Measurements from ENCODE around the gene CANT1.

Gene CANT1

DNA sequence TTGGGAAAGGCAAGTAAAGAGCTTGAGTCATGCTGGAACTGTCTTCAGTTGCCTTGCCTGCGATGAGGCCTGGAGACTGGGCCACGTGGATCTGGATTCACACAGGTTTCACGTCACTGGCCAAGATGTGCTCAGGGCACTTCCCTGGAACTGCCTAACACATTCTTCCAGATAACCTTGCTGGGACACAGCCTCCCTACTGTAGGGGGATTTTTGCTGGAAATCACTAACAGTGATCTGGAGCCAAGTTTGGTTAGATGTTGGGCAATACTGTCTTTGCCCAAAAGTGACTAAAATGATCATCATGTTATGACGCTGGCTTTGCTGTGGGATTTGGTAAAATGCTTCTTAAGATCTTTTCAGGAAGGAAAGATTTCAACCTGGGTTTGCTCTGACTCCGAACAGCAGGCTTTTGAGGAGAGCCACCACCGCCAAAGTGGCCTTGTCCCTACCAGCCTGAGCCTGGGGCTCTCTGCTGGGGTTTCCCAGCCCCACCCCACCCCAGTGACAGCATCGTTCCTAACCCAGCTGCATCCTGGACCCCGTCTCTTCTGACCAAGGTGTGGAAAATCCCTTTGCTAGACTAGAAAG, 29.1 kb upstream of the CANT1 start:
- TF ChIP-seq, protein P1, sequence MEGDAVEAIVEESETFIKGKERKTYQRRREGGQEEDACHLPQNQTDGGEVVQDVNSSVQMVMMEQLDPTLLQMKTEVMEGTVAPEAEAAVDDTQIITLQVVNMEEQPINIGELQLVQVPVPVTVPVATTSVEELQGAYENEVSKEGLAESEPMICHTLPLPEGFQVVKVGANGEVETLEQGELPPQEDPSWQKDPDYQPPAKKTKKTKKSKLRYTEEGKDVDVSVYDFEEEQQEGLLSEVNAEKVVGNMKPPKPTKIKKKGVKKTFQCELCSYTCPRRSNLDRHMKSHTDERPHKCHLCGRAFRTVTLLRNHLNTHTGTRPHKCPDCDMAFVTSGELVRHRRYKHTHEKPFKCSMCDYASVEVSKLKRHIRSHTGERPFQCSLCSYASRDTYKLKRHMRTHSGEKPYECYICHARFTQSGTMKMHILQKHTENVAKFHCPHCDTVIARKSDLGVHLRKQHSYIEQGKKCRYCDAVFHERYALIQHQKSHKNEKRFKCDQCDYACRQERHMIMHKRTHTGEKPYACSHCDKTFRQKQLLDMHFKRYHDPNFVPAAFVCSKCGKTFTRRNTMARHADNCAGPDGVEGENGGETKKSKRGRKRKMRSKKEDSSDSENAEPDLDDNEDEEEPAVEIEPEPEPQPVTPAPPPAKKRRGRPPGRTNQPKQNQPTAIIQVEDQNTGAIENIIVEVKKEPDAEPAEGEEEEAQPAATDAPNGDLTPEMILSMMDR (conservative IDR thresholded peaks at IDR 0.05; ENCODE audit: low read depth, low read length), result no peak
- no peak overlapping the region for H3K4me3 ChIP-seq (ENCODE audit: low read depth, low read length)
- peak; percentile 94 for DNase-seq (ENCODE audit: low read depth)

DNA sequence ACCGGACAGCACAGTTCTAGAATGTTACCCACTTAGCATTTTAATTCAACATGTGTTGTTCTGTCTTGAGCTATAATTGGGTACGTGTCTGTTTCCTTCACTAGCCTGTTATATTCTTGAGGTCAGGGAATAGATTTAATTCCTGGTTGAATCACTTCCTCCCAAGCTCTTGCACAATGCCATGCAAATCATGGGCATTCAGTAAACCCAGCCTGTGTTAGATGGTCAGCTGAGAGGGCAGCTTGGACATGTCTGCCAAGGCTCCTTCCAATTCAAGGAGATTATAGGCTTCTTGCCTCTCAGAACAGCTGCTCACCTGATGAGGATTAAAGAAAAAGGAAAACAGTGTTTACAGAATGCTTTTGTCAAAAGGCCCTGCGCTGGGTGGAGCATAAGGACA, 27.0 kb upstream of the CANT1 start:
- DNase-seq (ENCODE audit: low read depth), result peak; percentile 88
- TF ChIP-seq, protein P1 (conservative IDR thresholded peaks at IDR 0.05; ENCODE audit: low read depth, low read length), result no peak
- H3K4me3 ChIP-seq (ENCODE audit: low read depth, low read length), result no peak overlapping the region

DNA sequence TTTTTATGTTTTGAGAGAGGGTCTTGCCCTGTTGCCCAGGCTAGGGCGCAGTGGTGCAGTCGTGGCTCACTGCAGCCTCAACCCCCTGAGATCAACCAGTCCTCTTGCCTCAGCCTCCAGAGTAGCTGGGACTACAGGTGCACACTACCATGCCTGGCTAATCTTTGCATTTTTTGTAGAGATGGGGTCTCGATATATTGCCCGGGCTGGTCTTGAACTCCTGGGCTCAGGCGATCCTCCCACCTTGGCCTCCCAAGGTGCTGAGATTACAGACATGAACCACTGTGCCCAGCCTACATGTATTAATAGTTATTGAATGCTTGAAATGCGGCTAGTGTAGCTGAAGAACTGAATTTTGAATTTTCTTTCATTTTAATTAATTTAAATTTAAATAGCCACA, 26.6 kb upstream of the CANT1 start:
- DNase-seq (ENCODE audit: low read depth), result no peak
- TF ChIP-seq, protein P1 (conservative IDR thresholded peaks at IDR 0.05; ENCODE audit: low read depth, low read length), result no peak
- no peak overlapping the region for H3K4me3 ChIP-seq (ENCODE audit: low read depth, low read length)

DNA sequence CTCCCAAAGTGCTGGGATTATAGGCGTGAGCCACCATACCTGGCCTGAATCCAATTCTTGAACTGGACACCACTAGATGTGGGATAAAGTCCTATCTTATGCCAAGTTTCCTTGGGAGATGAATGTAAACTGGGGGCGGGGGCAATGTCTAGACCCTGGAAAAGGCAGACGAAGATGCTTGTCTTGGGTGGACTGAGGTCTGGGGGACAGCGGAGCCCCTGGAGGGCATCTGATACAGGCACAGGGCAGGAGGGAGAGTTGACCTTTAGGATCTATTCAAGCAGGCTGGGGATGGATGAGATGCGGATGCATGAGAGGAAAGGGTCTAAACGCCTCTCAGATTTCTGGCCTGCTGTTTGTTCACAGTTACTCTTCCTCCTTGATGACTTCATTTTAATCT, 26.1 kb upstream of the CANT1 start:
- H3K4me3 ChIP-seq (ENCODE audit: low read depth, low read length), result no peak overlapping the region
- TF ChIP-seq, protein P1 (conservative IDR thresholded peaks at IDR 0.05; ENCODE audit: low read depth, low read length), result no peak
- no peak for DNase-seq (ENCODE audit: low read depth)

DNA sequence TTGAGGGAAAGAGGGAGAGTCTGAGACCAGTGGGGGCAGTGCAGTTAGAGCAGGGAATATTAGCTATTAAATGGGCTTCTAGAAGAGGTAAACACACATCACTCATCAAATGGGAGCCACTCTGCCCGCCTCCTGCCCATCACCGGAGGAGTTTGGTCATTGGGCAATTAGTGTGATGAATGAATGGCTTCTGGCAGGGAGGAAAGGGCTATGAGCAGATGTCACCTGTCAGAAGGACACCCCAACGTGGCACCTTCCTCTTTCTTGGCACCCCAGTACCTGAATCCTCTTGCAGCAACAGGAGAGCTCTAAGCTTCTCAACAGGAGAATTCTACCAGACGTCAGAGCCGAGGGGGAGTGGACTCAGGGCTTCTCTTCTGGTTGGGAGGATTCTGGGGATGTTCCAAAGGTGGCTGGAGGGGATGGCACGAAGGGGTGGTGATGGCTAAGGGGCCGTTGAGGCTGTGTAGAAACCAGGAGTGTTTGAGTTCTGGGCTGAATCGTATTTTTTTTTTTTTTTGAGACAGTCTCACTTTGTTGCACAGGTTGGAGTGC, 25.4 kb upstream of the CANT1 start:
- no peak overlapping the region for H3K4me3 ChIP-seq (ENCODE audit: low read depth, low read length)
- DNase-seq (ENCODE audit: low read depth), result no peak
- TF ChIP-seq, protein P1 (conservative IDR thresholded peaks at IDR 0.05; ENCODE audit: low read depth, low read length), result no peak

DNA sequence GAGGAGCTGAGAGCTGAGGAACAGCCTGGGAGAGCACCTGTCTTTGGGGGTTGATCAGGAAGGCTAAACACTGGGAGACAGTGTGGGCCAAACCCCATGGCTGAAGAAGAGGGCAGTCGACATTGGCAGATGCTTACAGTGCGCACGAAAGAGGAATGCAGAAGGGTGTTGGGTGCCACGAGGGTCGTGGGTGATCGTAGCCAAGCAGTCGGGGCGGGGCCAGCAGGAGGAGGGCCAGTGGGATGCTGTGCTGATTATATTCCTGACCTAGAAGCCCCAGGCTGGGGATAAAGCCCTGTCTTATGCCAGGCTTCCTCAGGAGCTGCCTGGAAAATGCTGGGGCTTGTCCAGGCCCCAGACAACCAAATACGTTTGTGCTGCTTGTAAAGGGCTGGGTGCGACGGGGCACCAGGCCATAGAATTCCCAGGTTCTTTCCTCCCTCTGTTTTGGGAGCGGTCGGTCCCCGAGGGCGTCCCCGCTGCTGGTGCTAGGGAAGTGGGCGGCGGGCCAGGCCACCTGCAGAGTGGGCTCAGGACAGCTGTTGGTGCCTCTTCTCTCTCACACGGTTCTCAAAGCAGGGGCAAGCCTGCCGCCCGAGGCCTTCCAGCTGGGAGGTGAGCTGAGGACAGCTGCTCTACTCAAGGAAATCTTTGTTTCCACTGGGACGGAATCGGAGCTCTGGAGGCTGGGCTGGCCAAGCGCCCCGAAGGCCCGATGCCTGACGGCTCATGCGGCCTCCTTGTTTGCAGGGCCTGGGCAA, 24.4 kb upstream of the CANT1 start:
- no peak overlapping the region for H3K4me3 ChIP-seq (ENCODE audit: low read depth, low read length)
- peak; percentile 45 for DNase-seq (ENCODE audit: low read depth)
- TF ChIP-seq, protein P1 (conservative IDR thresholded peaks at IDR 0.05; ENCODE audit: low read depth, low read length), result no peak
